Embryonic facial prominence (tissue), 1 donor: ENCODE results near the gene FAAH.

ENCODE experiments used
- DNase-seq: peaks from one replicate; pipeline ENCODE4 v3.0.0-alpha.2; 2016; ENCODE audit errors: extremely low spot score

The FAAH gene

DNA sequence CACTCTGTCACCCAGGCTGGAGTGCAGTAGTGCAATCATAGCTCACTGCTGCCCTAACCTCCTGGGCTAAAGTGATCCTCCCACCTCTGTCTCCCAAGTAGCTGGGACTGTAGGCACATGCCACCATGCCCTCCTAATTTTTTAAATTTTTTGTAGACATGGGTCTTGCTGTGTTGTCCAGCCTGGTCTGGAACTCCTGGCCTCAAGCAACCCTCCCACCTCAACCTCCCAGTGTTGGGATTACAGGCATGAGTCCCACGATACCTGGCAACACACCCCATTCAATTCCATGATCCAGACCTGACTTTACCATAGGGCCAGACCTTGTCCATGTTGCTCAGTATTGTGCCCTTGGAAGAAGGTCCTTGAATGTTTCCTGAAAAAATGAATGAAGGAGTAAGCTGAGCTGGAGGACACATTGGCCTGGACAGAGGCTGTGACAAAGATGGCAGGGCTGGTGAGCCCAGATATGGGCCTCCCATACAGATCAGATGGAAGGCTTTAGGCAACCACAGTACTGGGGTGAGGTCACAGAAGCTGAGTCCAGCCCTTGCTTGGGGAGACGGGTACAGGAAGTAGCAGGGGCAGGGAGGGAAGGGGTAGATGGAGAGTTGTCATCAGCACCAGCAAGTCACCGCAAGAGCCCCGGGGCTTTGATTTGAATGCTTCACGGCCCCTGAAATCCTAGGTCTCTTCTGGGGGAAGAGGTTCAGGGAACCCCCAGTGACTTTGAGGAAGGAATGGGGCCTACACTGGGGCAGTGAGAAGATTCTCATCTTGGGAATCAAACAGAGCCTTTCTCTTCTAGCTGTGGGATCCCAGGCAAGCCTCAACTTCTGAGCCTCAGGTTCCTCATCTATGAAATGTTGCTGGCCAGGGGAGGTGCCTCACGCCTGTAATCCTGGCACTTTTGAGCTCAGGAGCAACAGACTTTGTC, 55.4 kb downstream of the FAAH start:
- DNase-seq: no peak

DNA sequence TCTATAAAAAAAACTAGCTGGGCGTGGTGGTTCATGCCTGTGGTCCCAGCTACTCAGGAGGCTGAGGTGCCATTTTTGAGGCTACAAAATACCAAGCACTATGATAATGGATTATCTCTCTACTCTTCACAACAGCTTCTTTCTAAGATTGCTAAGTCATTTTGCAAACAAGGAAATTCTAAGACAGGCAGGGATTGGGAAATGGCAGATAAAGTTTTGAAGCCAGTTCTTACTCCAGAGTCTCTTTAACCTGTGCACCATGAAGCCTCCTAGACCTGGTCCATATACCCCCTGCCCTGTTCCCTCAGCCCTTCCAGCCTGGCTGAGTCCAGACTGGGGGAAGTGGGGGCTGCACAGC, 56.0 kb downstream of the FAAH start:
- DNase-seq: no peak

GRCh38 chr1:46451948-46452930, 58.1 kb downstream of the FAAH start:
- DNase-seq: no peak

GRCh38 chr1:46452931-46453325, 58.8 kb downstream of the FAAH start:
- no peak for DNase-seq

DNA sequence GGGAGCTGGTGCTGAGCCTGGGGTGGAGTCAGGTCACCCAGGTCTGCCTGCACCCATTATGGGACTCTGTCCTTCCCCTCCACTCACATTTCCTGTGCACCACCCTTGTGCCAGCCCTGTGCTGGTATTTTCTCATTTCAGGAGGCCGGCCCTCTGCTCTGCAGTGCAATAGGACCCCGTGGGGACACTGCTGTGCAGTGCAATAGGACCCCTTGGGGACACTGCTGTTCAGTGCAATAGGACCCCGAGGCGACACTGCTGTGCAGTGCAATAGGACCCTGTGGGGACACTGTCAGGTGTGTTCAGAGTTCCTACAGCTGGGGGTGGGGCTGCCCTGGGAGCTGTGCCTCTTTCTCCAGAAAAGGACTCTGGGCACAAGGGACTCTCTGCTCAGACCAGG, 59.3 kb downstream of the FAAH start:
- no peak for DNase-seq

- no peak for DNase-seq
Observed at GRCh38 chr1:46455951-46456350, 61.8 kb downstream of the FAAH start.

- no peak for DNase-seq
Observed at GRCh38 chr1:46456411-46456963, 62.4 kb downstream of the FAAH start.

- DNase-seq: no peak
Observed at GRCh38 chr1:46457178-46457577, 63.1 kb downstream of the FAAH start.

GRCh38 chr1:46458190-46458589, 64.1 kb downstream of the FAAH start:
- DNase-seq: no peak

DNA sequence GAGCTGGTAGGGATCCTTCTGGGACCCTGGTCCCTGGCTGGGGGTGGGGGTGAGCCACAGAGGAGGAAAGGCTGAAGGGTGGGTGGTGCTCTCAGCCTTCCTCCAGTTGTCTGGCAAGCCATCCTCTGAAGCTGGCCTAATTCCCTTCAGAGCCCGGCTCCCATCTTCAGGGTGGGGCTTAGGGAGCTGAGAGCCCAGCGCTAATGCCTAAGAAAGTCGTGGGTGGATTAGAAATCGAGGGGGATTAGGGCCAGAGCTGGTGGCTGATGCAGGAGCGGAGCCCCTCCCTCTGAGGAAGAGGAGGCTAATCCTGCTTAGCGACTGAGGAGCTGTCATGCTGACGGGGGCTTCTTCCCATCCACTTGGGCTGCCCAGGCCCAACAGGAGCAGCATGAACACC, 64.7 kb downstream of the FAAH start:
- no peak for DNase-seq

DNA sequence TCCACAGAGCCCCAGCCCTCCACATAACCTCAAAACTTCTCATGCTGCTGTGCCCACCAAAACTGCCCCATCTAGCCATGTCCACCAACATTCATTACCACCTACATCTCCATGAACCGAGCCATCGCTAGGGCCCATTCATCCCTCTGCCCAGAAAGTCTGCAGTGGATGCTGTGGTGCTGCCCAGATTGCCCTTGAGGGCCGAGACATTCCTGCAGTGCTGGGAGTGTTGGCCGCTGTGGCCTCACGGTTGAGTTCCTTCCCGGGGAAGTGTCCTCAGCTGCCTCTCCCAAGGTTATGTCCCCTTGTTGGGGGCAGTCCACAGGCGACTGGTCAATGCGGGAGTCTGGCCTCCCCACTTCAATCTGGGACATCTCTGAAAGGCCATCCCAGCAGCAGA, 65.2 kb downstream of the FAAH start:
- DNase-seq: no peak

- DNase-seq: no peak
Observed at GRCh38 chr1:46461017-46461808, 67.1 kb downstream of the FAAH start.

GRCh38 chr1:46461809-46462448, 67.8 kb downstream of the FAAH start:
- DNase-seq: no peak
